Panc1 (cell line): Measurements from ENCODE around the gene PAXIP1. TPM values are rescaled to one million over a fixed set of nuclear protein-coding genes. Genes with fewer than 3 reads are reported as not detected.

ENCODE experiments used
- ATAC-seq: fragments of 200-7000 bp; cut with Tn5 transposase; 2 replicates; pipeline ENCODE4 v1.9.1; 2020; ENCODE audit warnings: mild to moderate bottlenecking, moderate library complexity
- BruUV-seq: library from RNA; stranded (reverse); fragments of 400-500 nt; replicated peaks from 2 replicates; lab custom pipeline; 2021; lab: Mats Ljungman, UMichigan
- CTCF ChIA-PET: fragments of 300-600 bp; sonication (Branson Sonifier 250); formaldehyde crosslinking; loops from one replicate; lab custom pipeline; 2022; ENCODE audit warnings: antibody characterized with exemption; lab: Charles Lee
- POLR2A ChIA-PET: fragments of 300-600 bp; sonication (Branson Sonifier 250); formaldehyde crosslinking; loops from one replicate; lab custom pipeline; 2022; ENCODE audit warnings: antibody characterized with exemption; lab: Charles Lee
- DNase-seq: peaks from one replicate; pipeline ENCODE4 v3.0.0-alpha.2; 2010; ENCODE audit warnings: low read depth, low spot score
- H3K27ac ChIP-seq: 2 replicates; pipeline ENCODE4 v1.5.1; 2011; ENCODE audit warnings: mild to moderate bottlenecking, low read length, inconsistent platforms
- H3K27me3 ChIP-seq: fragments of 200-500 bp; sonication (Bioruptor generic); 2 replicates; pipeline ENCODE4 v1.6.0; 2014; ENCODE audit warnings: low read length, inconsistent platforms; ENCODE audit not compliant: control insufficient read depth, insufficient read depth
- H3K36me3 ChIP-seq: fragments of 200-500 bp; sonication (Bioruptor generic); 2 replicates; pipeline ENCODE4 v1.5.1; 2014; ENCODE audit warnings: inconsistent platforms, mild to moderate bottlenecking, low read length, moderate library complexity; ENCODE audit not compliant: control insufficient read depth, insufficient read depth
- H3K4me1 ChIP-seq: 2 replicates; pipeline ENCODE4 v1.5.1; 2011; ENCODE audit warnings: inconsistent platforms, mild to moderate bottlenecking, low read length, moderate library complexity; ENCODE audit not compliant: control insufficient read depth, insufficient read depth
- H3K4me3 ChIP-seq, 2 experiments: 2 replicates each; pipeline ENCODE4 v1.5.1; 2011 to 2012; ENCODE audit warnings: low read depth in 2 of 2, low read length in 2 of 2, mild to moderate bottlenecking in 2 of 2, inconsistent platforms in 1 of 2, moderate library complexity in 1 of 2
- H3K9me3 ChIP-seq: fragments of 200-500 bp; sonication (Bioruptor generic); 2 replicates; pipeline ENCODE4 v1.5.1; 2014; ENCODE audit warnings: low read depth, mild to moderate bottlenecking, inconsistent platforms, low read length, moderate library complexity; ENCODE audit not compliant: control insufficient read depth, insufficient read depth
- POLR2AphosphoS5 ChIP-seq: IDR thresholded peaks from 2 replicates; pipeline ENCODE4 v1.6.1; 2012; ENCODE audit warnings: mild to moderate bottlenecking, low read depth, low read length, moderate library complexity
- SIN3A ChIP-seq: IDR thresholded peaks from 2 replicates; pipeline ENCODE4 v1.6.1; 2012; ENCODE audit warnings: low read depth, mild to moderate bottlenecking, low read length, moderate library complexity, borderline replicate concordance; ENCODE audit not compliant: insufficient read depth
- TCF7L2 ChIP-seq: IDR thresholded peaks from 2 replicates; pipeline ENCODE4 v1.6.1; 2011; ENCODE audit warnings: mild to moderate bottlenecking, low read depth, low read length, inconsistent platforms
- in situ Hi-C: cut with HindIII; loops from 2 replicates; pipeline ENCODE4 v1.10.0; 2016; ENCODE audit warnings: low sequenced_read_pairs, low pct_unique_long_range_greater_than_20kb
- intact Hi-C: fragments of 100-400 bp; cut with micrococcal nuclease; formaldehyde crosslinking; loops from one replicate; pipeline ENCODE4 v1.10.0; 2022; ENCODE audit not compliant: unreplicated experiment
- total RNA-seq: library from RNA; stranded (reverse); gene quantifications from one replicate; pipeline ENCODE4 v1.2.1, GENCODE V29; 2021; ENCODE audit not compliant: unreplicated experiment
- TF ChIP-seq, protein P1 (sequence below): fragments of 450-650 bp; IDR thresholded peaks from 2 replicates; pipeline ENCODE4 v1.5.1; 2017; ENCODE audit warnings: mild to moderate bottlenecking
- TF ChIP-seq, protein P2 (sequence below), 2 experiments: IDR thresholded peaks; 2 replicates each; pipeline ENCODE4 v1.6.1; 2011 to 2012; ENCODE audit warnings: low read depth in 2 of 2, control low read depth in 1 of 2, low read length in 1 of 2, mild to moderate bottlenecking in 1 of 2, moderate library complexity in 1 of 2; ENCODE audit not compliant: insufficient read depth in 1 of 2

The PAXIP1 gene
- total RNA-seq, 1 experiment from 2014 or later, result 27.3 TPM

DNA sequence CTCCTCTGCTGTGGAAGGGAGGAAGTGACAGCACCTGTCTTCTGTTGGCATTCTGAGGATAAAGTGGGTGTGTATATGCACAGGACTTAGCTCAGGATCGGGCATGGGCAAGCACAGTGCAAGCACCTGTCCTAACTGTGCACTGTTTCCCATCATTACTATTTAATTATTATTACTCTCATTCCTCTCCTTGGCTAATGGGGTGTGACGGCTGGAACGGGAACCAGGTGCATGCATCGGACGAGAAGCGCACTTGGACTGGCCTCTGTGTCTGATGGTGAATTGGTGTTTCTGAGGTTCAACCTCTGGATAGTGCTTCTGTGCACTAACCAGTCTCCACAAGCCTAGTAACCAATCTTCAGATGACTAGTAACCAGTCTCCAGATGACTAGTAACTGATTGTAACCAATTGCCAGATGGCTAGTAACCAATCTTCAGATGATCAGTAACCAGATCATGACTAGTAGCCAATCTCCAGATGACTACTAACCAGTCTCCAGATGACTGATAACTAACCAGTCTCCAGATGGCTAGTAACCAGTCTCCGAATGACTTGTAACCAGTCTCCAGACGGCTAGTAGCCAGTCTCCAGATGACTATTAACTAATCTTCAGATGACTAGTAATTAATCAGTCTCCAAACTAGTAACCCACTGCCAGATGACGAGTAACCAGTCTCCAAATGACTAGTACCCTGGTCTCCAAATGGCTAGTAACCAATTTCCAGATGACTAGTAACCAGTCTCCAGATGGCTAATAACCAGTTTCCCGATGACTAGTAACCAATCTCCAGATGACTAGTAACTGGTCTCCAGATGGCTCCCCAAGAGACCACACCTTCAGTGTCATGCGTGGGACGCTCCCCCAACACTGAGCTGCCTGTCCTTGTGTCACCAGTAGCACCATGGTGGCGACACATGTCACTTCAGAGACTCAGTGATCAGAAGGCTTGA lies 85.8 kb downstream of the PAXIP1 start:
- TF ChIP-seq POLR2AphosphoS5 (no peak), SIN3A (no peak)
- TF ChIP-seq, protein P1, sequence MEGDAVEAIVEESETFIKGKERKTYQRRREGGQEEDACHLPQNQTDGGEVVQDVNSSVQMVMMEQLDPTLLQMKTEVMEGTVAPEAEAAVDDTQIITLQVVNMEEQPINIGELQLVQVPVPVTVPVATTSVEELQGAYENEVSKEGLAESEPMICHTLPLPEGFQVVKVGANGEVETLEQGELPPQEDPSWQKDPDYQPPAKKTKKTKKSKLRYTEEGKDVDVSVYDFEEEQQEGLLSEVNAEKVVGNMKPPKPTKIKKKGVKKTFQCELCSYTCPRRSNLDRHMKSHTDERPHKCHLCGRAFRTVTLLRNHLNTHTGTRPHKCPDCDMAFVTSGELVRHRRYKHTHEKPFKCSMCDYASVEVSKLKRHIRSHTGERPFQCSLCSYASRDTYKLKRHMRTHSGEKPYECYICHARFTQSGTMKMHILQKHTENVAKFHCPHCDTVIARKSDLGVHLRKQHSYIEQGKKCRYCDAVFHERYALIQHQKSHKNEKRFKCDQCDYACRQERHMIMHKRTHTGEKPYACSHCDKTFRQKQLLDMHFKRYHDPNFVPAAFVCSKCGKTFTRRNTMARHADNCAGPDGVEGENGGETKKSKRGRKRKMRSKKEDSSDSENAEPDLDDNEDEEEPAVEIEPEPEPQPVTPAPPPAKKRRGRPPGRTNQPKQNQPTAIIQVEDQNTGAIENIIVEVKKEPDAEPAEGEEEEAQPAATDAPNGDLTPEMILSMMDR, result no peak
- no TSS peak for BruUV-seq
- H3K4me3 ChIP-seq, result no peak overlapping the region
- intact Hi-C loops (no loop called here), in situ Hi-C loops (no loop called here)
- no peaks in the 10 kb centered on the region for H3K9me3 ChIP-seq
- ATAC-seq, result no peak
- DNase-seq, result no peak
- ChIA-PET POLR2A (no interaction called here), CTCF (interaction anchor here (0.6 kb wide), 1 partner anchor 399 kb away, joined by 3 read pairs; no protein-coding TSS in a partner anchor)
- no peak overlapping the region for H3K27ac ChIP-seq
- H3K27me3 ChIP-seq, result 0 out of 2 replicates have a peak, but pooled peaks cover 2% of the 10 kb centered on the region
- no peaks in the 10 kb centered on the region; the same call in 1 of the 2 replicates for H3K4me1 ChIP-seq
- no peaks in the 10 kb centered on the region for H3K36me3 ChIP-seq

DNA sequence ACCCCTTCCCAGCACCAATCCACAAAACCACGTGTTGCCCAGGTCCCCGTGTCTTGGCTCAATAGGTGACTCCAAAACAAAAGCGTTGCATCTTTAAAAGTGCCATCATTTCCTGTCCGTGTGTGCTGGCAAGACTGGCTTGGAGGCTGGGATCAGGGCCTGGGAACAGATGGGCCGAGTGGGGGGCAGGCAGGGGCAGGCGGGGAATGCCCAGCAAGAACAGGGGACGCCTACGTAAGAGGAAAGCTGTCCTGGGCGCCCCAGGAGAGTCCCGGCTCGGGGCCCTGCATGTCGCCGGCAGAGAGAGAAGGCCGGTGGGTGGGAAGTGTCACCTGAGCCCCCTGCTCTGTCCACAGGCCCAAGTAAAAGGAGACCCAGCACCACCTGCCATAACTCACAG lies 86.5 kb downstream of the PAXIP1 start:
- Histone ChIP-seq H3K4me1 (no peaks in the 10 kb centered on the region; the same call in 1 of the 2 replicates), H3K27me3 (0 out of 2 replicates have a peak, but pooled peaks cover 2% of the 10 kb centered on the region), H3K4me3 (no peak overlapping the region), H3K36me3 (no peaks in the 10 kb centered on the region), H3K27ac (no peak overlapping the region), H3K9me3 (no peaks in the 10 kb centered on the region)
- intact Hi-C loops, result no loop called here
- BruUV-seq, result no TSS peak
- DNase-seq (no peak), ATAC-seq (no peak)
- CTCF ChIA-PET, result no interaction called here
- in situ Hi-C loops, result no loop called here
- POLR2A ChIA-PET, result no interaction called here
- TF ChIP-seq TCF7L2 (no peak), POLR2AphosphoS5 (no peak), SIN3A (no peak)
- TF ChIP-seq, protein P2, sequence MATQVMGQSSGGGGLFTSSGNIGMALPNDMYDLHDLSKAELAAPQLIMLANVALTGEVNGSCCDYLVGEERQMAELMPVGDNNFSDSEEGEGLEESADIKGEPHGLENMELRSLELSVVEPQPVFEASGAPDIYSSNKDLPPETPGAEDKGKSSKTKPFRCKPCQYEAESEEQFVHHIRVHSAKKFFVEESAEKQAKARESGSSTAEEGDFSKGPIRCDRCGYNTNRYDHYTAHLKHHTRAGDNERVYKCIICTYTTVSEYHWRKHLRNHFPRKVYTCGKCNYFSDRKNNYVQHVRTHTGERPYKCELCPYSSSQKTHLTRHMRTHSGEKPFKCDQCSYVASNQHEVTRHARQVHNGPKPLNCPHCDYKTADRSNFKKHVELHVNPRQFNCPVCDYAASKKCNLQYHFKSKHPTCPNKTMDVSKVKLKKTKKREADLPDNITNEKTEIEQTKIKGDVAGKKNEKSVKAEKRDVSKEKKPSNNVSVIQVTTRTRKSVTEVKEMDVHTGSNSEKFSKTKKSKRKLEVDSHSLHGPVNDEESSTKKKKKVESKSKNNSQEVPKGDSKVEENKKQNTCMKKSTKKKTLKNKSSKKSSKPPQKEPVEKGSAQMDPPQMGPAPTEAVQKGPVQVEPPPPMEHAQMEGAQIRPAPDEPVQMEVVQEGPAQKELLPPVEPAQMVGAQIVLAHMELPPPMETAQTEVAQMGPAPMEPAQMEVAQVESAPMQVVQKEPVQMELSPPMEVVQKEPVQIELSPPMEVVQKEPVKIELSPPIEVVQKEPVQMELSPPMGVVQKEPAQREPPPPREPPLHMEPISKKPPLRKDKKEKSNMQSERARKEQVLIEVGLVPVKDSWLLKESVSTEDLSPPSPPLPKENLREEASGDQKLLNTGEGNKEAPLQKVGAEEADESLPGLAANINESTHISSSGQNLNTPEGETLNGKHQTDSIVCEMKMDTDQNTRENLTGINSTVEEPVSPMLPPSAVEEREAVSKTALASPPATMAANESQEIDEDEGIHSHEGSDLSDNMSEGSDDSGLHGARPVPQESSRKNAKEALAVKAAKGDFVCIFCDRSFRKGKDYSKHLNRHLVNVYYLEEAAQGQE (IDR thresholded peaks at IDR 0.05; ENCODE audit: insufficient read depth in 1 of 2, low read depth in 2 of 2, low read length in 1 of 2), result no peak
- TF ChIP-seq, protein P1, result no peak
